HG03432 (cell line): ENCODE data around the gene GPR33.
"Not testable (repeated sequence)": the region's sequence is repeated elsewhere in the genome, so short reads cannot be mapped to it uniquely, and the experiment has no call there.

Experiments used
- ATAC-seq: cut with Tn5 transposase; IDR thresholded peaks from one replicate; pipeline ENCODE4 v1.9.1; 2021; ENCODE audit warnings: mild to moderate bottlenecking, moderate library complexity; ENCODE audit not compliant: unreplicated experiment

Gene GPR33

GRCh38 chr14:31462450-31462849 is 25.4 kb downstream of the GPR33 start:
- ATAC-seq = not testable (repeated sequence)

GRCh38 chr14:31461545-31461944 is 26.3 kb downstream of the GPR33 start:
- ATAC-seq = no peak

DNA sequence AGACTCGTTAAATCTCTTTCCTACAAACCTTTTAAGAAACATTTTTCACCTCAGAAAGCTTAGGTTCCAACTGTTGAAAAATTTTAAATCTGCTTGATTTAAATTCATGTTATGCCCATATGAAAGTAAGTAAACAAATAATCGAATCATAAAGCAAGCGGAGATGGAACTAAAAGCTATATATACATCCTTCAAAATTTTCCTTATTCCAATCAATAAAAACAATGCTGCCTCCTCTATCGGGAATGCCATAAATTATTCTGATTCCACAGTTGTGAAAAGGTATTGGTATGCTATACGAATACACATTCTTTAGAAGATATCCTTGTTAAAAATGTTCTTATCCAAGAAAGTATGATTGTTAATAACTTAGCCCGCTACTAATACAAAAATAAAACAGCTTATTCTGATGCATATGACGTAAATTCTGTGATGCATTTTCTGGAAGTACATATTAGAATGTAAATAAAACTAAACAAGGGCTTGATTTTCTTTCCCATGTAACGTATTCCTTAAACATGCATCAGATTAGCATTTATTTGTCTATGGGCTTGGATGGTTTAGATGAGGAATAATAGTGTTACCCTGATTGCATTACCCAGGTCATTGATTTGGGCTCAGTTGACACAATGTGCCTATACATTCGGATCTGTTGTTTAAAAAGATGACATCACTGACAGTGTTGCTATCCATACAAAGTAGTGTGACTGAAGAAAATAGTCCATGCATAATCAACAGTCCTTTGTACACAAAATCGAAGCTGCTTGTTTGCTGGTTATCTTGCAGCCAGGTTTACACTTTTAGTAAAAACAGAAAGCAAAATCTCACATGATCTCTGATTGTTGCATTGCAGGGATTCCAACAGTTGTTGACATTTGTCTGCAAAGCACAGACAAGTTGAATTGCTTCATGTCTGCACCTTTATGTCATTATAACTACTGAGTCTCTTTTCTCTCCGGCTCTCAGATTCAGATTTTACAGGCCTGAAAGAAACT is 29.9 kb downstream of the GPR33 start:
- peak; percentile 0 for ATAC-seq

DNA sequence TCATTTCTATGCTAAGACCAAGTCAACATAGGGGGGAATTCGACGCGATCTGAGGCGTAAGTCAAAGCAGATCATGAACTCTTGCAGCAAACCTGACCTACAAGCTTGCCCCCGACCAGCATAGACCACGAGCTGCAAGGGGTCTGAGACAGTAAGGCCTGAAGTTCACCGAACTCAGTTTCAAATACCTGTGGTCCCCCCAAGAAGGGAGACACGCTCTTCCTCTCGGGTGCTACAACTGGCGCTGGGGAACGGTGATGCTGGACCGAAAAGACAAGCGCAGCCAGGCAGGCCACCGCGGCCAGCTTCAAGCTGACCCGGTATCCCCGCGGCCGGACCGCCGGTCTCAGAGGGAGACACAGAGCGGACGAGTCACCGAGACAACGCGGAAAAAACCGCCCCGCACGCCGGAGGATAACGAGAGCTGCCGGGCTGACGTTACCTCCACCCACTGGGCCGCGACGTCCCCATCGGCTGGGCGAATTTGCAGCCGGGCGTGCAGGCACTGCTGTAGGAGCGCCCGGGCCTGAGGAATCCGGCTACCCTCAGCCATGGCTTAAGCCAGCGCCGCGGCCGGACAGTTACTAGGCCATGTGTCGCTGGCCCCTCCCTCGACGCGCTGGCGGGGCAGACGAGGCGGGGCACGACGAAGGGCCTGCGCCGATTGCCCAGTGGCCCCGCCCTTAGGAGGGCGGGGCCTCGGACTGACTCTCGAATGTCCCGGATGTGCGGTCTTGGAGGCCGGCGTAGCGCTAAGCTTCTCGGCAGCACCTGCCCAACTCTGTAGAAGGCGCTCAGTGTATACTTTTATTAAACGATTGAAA is 30.8 kb downstream of the GPR33 start, which contains the start of gene DTD2:
DTD2 (minus strand) TSS at position 666 of the 824 bp plus-strand sequence; CDS start at position 553, 113 bp downstream.
- peak; percentile 99 for ATAC-seq

GRCh38 chr14:31449971-31450610 is 37.7 kb downstream of the GPR33 start:
- ATAC-seq = no peak

DNA sequence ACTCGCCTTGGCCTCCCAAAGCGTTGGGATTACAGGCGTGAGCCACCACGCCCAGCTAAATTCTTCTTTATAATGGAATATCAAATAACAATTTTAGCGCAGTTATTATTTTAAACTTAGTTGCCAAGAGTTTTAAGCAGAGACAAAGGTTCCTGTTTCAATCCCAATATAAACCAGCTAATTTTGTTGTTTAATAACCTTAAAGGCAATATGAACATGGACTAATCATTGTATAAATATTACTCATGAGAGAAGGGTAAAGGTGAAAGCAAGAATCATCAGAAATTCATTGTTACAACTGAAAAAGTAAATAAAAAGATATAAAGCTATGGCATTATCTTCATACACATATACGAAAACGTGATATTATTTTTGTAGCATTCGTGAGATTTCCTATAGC is 38.7 kb downstream of the GPR33 start:
- ATAC-seq = no peak

DNA sequence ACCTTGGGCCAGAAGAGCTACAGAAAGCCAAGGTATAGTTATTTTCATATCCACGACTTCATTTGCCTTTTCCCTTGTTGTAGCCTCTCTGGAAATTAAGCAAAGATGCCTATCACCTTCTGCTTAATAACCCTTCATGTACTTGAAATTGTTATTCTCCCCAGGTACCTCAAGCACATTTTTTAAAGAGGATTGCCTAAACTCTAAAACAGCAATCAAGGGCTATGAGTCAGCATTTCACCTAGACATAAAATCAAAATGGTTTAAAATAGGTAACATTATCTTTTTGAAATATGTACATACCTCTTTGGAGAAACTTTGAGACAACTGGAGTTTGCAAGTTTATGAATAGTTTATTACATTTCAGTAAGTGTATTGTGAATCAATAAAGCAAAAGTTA is 42.1 kb downstream of the GPR33 start:
- no peak for ATAC-seq

DNA sequence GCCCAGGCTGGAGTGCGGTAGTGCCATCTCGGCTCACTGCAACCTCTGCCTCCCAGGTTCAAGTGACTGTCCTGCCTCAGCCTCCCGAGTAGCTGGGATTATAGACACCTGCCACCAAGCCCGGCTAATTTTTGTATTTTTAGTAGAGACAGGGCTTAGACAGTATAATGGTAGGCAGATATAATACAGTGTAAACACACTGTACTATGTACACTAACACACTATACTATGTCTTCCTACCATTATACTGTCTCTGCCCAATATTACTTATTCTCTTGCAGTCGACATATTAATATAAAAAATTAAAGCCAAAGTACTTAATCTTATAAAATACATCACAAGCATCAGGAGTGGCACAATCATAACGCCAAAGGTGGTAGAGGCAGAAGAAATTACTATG is 45.6 kb downstream of the GPR33 start:
- no peak for ATAC-seq

- no peak for ATAC-seq
Observed at GRCh38 chr14:31441273-31442111, 46.3 kb downstream of the GPR33 start.

DNA sequence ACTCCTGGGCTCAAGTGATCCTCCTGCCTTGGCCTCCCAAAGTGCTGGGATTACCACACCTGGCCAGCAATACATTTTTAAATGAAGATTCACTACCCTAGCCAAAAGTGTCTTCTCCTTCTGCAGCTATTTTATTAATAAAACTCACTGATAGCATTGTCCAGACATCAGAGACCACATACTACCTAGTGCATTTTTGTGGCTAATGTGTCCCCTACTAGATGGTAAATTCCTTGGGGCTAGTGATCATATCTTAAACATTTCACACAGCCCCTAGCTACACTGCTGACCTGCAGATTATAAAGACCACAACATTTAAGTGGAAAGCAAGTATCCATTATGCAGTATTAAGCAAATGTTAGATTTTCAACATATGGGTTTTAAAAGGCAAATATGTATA is 47.6 kb downstream of the GPR33 start:
- no peak for ATAC-seq

GRCh38 chr14:31439561-31439960 is 48.3 kb downstream of the GPR33 start:
- ATAC-seq = no peak

DNA sequence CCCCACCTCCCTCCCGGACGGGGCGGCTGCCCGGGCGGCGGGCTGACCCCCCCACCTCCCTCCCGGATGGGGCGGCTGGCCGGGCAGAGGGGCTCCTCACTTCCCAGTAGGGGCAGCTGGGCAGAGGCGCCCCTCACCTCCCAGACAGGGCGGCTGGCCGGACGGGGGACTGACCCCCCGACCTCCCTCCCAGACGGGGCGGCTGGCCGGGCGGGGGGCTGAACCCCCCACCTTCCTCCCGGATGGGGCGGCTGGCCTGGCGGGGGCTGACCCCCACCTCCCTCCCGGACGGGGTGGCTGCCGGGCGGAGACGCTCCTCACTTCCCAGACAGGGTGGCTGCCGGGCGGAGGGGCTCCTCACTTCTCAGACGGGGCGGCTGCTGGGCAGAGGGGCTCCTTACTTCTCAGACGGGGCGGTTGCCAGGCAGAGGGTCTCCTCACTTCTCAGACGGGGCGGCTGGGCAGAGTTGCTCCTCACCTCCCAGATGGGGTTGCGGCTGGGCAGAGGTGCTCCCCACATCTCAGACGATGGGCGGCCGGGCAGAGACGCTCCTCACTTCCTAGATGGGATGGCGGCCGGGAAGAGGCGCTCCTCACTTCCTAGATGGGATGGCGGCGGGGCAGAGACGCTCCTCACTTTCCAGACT is 50.7 kb downstream of the GPR33 start:
- ATAC-seq = not testable (repeated sequence)

- no peak for ATAC-seq
Observed at GRCh38 chr14:31435276-31435675, 52.6 kb downstream of the GPR33 start.
